ENCODE data around the gene RPSA.
"Not testable (repeated sequence)": the region's sequence is repeated elsewhere in the genome, so short reads cannot be mapped to it uniquely, and the experiment has no call there.

The RPSA gene

DNA sequence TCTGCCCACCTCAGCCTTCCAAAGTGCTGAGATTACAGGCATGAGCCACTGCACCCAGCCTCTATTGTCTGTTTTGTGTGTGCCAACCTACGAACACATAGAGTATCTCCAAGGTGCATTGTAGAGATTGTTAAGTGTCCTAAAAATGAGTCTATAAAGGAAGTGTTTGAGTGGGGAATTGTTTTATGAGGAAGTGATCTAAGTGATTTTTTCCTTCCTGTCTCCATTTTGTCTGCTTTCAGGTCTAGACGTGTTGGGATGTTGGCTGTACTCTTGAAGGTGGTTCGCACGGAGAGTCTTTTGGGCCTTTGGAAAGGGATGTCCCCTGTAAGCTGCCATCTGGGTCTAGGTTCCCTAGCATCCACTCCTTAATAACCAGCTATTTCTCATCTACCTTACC, 16.3 kb upstream of the RPSA start:
- no peak for DNase-seq

DNA sequence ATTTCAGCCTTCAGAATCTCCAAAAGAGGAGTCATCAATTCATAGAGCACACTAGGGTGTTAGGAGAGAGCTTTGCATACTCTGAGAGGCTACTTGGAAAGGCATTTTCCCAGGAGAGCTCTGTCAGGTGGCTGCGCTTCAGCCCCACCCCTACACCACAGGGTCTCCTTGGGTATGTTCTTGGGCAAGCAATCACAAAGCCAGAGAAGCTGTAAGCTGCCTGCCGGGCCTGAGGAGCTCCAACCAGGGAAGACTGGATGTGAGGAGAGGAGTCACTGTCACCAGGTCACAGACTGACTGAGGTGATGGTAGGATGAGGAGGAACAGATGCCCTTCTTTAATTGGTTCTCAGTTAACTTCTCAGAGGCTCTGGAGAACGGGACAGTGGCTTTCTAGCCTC, 9.8 kb upstream of the RPSA start:
- DNase-seq, result no peak

DNA sequence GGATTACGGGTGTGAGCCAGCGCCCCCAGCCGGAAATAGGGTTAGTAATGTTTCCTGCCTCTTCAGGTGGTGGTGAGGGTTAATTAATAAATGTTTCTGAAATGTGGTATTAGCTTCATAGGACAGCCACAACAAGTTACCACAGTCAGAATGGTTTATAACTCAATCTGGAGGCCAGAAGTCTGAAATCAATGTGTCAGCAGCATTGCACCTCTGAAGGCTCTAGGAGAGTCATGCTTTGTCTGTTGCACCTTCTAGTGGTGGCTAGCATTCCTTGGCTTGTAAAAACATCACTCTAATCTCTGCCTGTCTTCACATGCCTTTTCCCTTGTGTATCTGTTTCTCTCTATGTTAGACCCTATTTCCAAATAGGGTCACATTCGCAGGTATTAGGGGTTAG, 7.8 kb upstream of the RPSA start:
- DNase-seq, result no peak

DNA sequence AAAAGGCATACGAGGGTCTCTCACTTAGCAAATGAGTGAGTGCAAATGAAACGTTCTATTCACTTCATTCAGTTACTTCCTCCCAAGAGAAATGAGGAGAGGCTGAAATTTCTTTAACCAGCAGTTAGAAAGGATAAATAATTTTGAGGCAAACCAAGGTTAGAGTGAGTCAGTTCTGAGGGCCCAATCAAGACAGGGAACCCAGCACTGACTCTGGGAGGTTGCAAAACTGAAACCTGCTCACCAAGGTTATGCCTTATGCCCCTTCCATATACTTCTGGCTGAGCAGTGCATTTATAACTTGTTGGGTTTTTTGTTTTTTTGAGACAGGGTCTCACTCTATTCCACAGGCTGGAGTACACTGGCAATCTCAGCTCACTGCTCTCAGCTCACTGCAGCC, 4.5 kb upstream of the RPSA start:
- DNase-seq, result no peak

DNA sequence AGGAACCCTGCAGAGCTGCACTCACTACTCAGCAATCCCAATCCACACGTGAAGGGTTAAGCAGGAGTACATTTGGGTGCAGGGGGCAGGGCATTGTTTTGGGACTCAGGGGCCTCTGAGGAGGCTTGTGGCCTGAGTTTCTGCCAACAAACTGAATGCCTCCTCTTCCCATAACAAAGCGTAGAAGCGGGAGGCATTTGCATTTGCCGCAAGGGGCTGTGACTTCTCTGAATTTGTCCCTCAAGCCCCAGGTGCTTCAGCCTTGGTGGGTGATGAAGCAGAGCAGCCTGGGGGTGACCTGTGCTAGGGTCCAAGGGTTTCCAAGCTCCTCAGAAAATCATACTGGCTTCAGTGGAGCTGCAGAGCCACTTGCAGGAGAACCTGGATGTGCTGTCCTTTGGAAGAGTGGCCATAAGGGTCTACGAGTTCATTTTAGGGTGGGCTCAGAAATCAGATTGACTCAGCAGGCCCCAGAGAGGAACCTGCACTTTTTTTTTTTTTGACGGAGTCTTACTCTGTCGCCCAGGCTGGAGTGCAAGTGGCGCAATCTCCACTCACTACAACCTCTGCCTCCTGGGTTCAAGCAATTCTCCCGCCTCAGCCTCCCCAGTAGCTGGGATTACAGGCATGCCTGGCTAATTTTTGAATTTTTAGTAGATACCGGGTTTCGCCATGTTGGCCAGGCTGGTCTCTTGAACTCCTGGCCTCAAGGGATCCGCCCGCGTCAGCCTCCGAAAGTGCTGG, 1.4 kb upstream of the RPSA start:
- no peak for DNase-seq

DNA sequence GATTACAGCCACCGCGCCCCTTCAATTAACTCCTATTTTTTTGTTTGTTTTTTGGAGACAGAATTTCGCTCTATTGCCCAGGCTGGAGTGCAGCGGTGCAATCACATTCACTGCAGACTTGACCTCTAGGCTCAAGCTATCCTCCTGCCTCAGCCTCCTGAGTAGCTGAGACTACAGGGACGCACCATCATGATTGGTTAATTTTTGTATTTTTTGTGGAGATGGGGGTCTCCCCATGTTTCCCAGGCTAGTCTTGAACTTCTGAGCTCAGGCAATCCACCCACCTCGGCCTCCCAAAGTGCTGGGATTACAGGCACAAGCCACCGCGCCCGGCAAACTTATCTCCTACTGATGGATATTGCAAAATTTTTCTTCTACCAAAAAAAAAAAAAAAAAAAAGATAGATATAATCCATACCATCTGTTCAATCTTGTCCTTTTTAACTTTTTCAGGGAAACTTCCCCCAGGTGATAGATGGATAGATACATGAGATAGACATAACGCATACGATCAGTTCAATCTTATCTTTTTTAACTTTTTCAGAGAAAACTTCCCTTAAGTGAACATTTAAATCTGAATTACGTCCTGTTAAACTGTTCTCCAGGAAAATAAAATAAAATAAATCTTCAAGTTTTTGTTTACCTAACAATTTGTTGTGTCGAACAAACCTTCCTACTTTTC, 693 bp upstream of the RPSA start:
- no peak for DNase-seq

DNA sequence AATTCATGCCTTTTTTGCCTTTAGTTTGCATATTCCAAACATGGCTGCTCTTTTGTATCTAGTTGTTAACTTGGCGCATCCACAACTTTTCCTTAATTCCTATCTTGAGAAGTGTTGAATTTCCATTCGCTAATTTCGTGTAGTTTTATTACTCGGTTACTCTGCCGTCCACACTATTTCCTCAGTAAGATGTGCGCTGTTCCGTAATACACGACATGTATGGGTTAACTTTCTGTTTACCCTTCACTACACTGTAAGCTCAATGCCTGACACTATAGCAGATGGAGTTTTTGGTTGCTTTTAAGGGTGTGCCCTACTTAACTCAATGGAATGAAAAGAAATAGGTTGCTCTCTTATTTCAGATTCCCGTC, 724 bp downstream of the RPSA start:
- DNase-seq, result no peak

DNA sequence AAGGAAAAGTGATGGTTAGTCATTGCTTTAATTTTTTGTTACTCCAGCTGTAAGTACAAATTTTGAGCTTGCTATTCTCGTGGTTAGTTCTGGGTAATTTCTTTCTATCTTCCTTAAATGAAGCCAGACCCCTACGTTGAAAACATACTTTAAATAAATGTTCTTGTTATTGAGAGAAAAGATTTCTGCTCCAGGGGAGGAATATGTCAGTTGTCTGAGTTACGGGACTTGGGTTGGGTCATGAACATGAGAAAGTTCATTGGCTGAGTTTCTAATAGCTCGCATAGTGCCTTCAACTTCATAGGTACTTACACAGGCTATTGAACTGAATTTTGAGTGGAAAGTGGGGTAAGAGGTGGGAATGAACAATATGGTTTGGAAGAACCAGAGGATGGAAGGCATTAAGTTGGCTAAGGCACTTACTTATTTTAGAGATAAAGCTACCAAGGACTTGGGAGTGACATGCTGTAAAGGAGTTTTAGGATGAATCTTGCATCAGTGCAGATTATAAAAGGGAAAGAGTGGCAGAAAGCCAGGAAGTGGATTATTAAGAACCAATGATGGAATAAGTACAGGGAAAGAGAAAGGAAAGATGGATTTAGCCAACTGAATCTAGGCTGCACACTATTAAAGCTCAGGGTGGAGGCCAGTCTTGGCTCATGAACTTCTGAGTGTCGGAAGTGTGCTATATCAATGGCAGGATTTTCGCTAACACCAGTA, 1.4 kb downstream of the RPSA start:
- no peak for DNase-seq

DNA sequence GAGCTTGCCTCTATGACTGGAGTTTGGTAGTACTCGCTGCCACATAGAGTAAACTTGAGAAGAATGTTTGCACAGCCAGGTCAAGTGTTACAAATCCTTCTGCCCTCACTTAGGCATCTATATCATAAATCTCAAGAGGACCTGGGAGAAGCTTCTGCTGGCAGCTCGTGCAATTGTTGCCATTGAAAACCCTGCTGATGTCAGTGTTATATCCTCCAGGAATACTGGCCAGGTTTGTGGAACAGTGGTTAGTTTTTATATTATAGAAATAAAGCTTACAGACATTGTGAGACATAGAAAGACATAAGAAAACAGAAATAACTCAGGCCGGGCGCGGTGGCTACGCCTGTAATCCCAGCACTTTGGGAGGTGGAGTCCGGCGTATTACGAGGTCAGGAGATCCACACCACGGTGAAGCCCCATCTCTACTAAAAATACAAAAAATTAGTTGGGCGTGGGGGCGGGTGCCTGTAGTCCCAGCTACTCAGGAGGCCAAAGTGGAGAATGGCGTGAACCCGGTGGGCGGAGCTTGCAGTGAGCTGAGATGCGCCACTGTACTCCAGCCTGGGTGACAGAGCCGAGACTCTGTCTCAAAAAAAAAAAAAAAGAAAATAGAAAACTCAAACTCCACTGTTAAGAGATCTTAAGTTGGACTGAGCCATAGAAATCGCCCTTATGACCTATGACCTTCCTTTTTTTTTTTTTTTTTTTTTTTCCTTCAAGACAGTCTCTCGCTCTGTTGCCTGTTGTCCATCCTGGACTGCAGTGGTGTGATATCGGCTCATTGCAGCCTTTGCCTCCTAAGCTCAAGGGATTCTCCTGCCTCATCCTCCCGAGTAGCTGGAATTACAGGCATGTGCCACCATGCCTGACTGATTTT, 2.2 kb downstream of the RPSA start:
- DNase-seq, result no peak

DNA sequence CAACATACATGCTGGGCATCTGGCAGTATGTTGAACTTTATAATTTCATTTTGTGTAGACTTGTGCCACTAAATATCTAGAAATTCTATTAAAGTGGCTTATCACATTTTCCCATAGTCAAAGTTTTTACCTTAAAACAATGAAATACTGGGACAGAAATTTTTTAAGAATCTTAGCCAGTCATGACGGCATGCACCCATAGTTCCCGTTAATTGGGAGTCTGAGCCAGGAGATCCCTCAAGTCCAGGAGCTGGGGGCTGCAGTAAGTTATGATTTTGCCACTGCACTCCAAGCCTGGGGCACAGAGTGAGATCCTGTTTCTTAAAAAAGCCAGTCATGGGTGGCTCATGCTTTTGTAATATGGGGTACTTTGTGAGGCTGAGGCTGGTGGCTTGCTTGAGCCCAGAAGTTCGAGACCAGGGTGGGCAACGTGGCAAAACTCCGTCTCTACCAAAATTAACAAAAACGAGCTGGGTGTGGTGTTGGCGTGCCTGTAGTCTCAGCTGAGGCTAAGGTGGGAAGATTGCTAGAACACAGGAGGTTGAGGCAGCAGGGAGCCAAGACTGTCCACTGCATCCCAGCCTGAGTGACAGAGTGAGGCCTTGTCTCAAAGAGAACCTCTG, 3.1 kb downstream of the RPSA start:
- no peak for DNase-seq

DNA sequence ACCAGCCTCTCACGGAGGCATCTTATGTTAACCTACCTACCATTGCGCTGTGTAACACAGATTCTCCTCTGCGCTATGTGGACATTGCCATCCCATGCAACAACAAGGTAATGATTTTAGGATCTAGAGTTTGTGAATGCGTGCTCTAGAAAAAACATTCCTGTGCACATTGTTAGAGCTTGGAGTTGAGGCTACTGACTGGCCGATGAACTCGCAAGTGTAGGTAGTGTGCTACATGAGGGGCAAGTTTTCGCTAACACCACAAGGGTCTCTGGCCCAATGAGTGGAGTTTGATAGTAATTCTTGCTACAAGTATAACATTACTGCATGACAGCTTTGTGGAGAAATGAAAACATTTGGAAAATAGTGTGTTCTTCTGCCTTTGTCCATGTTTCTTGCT, 4.4 kb downstream of the RPSA start:
- DNase-seq, result no peak

DNA sequence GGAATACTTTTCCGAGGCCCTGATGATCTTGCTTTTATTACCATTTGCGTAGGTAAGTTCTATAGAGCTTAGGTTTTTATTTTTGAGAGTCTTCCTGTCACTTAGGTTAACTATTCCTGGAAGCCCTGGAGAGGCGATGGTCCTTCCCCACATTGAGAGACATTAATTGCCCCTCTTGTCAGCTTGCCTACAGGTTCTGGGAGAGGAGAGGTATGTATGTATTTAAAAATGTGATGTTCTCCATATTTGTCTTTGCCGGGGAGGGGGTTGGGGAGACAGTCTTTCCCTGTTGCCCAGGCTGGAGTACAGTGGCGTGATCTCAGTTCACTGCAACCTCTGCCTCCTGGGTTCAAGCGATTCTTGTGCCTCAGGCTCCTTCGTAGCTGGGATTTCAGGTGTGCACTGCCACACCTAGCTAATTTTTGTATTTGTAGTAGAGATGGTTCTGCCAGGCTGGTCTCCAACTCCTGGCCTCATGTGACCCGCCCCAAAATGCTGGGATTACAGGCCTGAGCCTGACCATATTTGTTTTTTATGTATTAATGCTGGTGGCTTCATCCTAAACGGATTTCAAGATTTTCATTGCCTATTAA, 6.2 kb downstream of the RPSA start:
- no peak for DNase-seq

DNA sequence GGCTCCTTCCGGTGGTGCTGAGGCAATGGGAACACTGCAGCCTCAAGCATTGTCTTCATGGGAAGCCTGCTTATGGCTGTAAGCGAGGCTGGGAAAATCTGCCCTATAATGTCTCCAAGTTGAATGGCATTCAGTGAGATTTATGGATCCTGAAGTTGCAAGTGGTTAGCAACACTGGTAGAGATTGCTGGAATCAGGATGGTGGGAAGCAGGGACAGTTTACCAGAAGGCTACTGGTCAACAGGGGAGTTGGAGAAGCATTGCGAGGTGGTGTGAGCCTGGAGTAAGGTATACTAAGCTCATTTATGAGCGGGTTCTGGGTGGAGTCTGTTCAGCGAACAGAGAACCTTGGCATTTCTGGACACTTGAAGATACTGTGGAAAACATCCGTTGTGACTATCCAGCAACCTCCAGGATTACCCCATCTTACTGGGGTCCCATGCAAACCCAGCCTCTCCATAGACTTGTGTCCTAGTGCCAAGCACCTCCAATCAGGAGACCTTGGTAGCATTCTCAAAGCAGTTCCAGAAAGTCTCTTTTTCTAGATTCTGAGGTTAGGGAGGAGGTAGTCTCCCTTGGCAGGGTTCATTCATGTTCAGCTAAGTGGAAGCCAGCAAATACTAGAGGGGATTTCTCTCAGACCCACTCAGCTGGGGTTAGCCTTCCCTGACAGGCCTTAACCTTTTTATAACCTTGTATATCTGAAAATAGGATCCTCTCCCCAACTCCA, 7.3 kb downstream of the RPSA start:
- no peak for DNase-seq

DNA sequence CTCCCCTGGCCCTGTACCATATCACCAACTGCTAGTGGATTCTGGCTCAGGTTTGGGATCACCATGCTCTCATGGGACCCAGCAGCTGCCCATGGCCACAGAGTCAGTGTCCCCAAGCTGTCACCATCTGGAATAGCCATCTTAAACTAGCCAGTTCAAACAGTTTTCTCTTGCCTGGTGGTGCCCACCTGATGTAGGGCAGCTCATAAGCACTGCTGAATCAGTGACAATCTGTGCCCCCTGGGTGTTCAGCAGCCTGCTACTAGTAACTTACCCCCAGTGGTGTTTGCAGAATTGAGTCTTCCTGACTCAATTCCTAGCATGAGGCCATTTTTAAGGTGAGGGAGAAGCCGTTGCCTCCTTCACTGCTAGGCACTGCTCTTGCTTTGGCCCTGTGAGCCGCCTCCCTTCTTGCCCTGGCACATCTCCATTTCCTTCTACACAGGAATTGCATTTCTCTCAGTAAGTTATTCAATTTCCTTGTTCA, 7.9 kb downstream of the RPSA start:
- no peak for DNase-seq

DNA sequence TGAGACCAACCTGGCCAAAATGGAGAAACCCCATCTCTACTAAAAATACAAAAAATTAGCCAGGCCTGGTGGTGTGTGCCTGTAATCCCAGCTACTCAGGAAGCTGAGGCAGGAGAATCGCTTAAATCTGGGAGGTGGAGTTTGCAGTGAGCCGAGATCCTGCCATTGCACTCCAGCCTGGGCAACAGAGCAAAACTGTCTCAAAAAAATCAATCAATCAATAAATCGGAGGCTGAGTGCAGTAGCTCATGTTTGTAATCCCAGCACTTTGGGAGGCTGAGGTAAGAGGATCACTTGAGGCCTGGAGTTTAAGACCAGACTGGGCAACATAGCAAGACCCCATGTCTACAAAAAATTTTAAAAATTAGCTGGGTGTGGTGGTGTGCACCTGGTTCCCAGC, 8.8 kb downstream of the RPSA start:
- not testable (repeated sequence) for DNase-seq

DNA sequence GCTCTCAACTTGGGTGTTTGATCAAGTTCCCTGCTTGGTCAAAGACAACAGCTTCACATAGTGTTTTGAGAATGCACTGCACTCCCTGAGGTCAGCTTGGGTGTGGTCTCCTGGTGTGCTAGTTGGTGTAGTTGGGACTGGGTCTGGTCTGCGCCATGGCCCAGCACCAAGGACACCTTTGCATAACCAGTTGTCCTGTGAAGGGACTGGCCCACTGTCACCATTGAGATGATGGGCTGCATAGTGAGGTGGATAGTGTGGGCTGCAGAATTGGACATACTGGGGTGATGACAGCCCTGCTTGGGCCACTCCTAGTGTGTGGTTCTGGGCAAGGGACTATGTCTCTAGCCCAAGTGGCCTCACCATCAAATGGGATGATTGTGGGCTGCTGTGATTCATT, 9.5 kb downstream of the RPSA start:
- no peak for DNase-seq

DNA sequence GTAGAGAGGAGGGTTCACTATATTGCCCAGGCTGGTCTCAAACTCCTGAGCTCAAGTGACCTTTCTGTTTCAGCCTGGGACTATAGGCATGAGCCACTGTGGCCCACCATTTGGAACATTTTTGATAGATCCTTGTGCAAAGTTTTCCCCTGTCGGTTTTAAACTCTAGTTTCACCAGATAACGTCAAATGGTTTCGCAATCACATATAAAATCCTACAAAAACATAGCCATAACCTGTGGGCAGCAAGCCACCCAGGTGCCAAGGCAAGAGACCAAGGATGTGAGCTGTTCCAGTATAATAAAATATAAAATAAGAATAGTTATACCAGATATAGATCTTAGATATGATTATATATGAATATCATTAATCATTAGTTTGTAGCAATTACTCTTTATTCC, 10.5 kb downstream of the RPSA start:
- DNase-seq, result not testable (repeated sequence)

DNA sequence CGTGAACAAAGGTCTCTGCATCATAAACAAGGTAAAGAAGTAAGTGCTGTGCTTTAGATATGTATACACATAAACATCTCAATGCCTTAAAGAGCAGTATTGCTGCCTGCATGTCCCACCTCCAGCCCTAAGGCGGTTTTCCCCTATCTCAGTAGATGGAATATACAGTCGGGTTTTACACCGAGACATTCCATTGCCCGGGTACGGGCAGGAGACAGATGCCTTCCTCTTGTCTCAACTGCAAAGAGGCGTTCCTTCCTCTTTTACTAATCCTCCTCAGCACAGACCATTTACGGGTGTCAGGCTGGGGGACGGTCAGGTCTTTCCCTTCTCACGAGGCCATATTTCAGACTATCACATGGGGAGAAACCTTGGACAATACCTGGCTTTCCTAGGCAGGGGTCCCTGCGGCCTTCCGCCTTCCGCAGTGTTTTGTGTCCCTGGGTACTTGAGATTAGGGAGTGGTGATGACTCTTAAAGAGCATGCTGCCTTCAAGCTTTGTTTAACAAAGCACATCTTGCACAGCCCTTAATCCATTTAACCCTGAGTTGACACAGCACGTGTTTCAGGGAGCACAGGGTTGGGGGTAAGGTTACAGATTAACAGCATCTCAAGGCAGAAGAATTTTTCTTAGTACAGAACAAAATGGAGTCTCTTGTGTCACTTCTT, 12.2 kb downstream of the RPSA start:
- DNase-seq, result not testable (repeated sequence)

DNA sequence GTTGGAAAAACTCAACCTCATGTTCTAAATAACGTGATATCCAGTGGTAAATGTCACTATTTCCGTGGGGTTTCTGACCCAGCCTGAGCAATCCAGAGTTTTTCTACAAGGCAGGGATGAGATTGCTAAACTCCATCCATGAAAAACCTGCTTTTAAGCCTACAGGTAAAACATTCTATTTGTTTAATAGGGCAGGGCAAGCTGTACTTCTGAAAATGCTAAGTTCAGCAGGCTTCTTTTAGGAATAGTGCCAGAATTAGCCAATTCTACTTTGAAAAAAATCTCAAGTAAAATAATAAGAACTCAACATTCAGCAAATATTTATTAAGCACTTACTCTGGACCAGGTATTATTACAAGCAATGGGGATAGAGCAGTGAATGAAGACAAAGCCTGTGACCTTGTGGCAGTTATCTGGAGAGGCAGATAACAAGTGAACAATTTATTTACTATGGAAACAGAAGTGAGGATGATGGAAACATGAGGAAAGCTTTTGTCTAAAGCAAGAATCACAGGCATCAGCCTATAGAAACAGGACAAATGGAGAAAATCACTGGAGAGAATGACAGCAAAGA, 13.3 kb downstream of the RPSA start:
- no peak for DNase-seq

DNA sequence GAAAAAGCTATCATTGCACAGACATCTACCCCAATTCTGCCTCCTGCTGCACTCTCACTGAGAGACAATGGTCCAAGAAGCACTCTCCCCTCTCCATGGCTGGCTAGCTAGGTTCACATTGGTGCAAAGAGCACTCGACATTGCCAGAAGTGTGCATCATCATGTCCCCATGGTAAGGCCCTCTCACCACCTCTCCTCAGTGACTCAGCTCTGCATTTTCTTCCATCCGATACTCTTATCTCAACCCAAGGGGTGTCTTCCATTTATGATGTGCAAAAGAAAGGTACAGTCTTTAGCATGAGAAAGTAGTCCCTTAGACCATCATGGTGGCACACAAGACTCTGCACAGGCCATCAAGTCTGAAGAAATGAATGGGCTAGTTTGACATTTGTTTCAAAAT, 14.0 kb downstream of the RPSA start:
- DNase-seq, result no peak
